Stimulated activated CD8-positive, alpha-beta memory T cell treated with anti-CD3 and anti-CD28 coated beads, Interleukin-12 subunit alpha, Interleukin-12 subunit beta, amount 100 ng/mL, for 1 hour (primary cell): ENCODE results near the gene MAGOHB.

Experiments
- DNase-seq: peaks from one replicate; pipeline ENCODE4 v3.0.0-alpha.2; 2020; ENCODE audit warnings: low read depth

Gene MAGOHB

DNA sequence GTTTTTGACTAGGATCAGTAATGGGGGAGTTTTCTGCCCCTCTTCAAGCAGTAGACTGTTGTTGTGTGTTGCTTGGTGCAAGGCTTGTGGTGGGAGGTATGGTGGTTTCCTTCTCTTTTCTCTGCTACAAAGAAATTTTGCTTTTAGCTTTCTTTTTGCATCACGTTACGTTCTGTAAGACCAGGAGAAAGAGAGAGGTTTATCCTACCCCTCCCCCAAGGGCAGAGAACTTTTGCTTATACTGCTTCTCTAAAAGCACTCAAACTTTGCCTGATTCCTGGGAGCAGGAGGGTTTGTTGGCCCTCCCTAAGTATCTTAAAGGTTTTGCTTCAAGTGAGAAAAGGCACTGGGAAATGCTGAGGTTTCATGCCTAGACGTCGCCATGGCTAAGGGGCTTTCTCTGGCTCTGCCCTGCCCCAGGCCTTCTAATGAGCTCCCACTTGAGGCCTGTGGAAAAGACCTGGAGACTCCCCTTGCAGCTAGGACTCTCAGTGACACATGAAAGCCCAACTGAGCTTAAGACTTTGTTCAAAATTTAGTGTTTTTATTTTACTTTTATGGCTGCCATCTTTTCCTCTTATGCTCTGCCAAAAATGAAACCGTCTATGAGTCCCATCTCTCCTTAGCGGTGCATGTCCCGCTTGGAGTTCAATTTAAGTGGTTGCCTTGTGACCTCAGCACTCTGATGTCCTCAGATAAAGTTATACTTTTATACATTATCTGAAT lies 58.5 kb downstream of the MAGOHB start:
- DNase-seq: no peak

DNA sequence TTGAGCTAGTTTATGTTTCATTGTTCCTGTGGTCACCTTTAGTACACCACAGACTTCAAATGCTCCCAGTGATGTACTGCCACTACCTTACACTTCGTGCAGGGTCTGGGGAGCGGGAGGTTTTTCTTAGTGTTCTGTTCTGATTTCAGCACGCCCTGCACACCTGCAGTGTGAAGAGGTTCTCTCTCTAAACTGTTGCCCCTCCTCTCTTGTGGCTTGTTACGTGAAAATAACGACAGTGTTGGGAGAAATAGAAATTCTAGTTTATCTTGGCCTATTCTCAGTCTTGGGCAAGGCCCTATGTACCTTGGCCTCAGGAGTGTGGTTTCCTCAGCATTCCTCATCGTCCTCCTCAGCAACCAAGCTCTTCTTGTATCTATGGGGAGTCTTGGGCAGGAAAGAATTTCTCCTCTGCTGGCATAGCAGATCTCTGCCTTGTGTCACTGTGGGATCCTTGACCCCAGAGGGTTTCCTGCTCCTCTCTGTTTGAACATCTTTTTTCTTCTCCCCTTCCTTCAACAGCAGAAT lies 59.1 kb downstream of the MAGOHB start:
- DNase-seq: no peak
